NCI-H1092 treated with DMSO at 0.1 percent for 48 hours (cell line): ENCODE measurements around the gene SIRPB2.
"Not testable (repeated sequence)": the region's sequence is repeated elsewhere in the genome, so short reads cannot be mapped to it uniquely, and the experiment has no call there.

Source experiments
- DNase-seq: peaks from one replicate; lab custom pipeline; 2025; lab: John Stamatoyannopoulos, UW

SIRPB2 gene

DNA sequence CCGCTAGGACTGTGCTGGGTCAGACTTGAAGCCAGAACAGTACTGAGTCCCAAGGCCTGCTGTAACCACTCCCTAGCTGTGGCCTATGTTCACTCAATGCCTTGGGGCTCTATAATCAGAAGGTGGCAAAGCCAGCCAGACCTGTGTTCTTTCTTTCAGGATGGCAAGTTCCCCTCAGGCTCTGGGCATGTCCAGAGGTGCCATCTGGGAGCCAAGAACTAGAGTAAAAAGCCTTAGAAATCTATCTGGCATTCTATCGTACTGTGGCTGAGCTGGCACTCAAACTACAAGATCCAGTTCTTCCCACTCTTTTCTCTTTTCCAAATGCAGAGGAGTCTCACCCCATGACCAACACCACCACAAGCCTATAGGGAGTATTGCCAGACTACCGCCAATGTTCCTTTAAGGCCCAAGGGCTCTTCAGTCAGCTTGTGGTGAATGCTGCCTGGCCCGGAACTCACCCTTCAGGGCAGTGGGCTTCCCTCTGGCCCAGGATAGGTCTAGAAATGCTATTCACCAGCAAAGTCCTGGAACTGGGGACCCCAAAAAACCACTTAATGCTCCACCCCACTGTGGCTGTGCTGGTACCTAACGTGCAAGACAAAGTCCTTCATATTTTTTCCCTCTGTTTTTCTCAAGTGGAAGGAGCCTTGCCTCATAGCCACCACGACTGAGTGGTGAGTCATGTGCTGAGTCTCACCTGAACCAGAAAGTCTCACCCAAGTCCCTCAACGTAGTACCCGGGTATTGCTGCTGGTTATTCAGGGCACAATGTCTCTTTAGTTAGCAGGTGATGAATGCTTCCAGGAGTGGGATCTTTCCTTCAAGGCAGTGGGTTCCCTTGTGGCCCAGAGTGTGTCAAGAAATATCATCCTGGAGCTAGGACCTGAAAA lies 8.6 kb upstream of the SIRPB2 start:
- DNase-seq: no peak

- DNase-seq: not testable (repeated sequence)
Observed at GRCh38 chr20:1497371-1497770, 6.2 kb upstream of the SIRPB2 start.

DNA sequence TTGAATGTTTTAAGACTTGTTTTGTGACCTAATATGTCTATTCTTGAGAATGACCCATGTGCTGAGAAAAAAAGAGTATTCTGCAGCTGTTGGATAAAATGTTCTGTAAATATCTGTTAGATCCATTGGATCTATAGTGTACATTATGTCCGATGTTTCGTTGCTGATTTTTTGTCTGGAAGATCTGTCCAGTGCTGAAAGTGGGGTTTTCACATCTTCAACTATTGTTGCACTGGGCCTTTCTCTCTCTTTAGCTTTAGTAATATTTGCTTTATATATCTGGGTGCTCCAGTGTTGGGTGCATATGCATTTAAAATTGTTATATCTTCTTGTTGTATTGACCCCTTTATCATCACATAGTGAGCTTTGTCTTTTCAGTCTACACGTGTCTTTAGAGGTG lies 5.7 kb upstream of the SIRPB2 start:
- DNase-seq: no peak

GRCh38 chr20:1494436-1494835 lies 3.2 kb upstream of the SIRPB2 start:
- DNase-seq: no peak

DNA sequence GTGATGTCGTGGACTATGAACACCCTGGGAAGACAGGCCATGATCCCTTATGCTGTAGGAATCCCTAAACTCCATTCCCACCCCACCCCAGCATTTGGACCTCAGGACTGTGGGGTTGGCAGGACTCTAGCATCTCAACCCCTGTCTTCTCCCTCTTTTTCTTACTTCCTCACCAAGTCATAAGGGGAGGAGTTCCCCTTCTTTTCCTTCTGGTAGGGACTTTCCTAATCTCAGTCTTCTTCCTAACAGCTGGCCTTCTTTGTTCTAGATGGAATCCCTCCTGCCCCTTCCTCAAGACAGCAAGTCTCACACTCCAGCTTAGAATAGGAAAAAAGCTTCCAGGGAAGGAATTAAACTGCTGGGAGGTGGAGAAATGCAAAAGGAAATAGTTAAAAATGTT lies 2.3 kb upstream of the SIRPB2 start:
- no peak for DNase-seq

DNA sequence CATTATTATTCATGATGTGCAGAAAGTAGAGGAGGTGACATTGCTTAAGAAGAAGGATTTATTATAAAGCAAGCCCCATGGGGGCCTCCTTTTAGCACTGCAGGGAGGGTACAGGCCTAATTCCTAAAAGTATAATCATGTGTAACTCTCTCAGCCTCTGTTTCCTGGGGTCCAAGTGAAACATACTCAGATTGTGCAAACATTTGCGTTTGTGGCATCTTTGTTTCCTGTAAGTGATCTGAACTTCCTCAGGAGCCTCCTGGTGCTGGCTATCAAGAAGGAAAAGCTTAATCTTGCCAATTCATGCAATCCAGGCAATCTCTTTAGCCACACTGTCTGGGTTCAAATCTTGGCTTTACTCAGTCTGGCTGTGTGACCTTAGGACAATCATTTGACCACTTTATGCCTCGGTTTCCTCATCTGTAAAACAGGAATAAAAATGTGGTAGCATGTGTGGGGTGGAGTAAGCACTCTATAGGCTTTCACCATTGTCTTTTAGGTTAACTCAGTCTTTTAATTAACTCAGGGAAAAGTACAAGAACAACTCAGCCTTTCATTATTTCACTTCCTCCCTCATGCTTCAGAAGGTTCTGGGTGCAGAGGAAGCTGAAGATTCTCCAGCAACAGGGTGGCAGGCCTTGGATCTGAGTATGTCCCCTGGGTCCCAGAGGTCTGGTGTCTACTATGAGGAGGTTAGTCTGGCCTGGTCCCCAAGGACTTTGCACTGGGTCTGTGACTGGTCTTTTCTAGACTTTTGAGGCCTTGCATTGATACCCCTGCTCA lies 831 bp upstream of the SIRPB2 start:
- DNase-seq: no peak

DNA sequence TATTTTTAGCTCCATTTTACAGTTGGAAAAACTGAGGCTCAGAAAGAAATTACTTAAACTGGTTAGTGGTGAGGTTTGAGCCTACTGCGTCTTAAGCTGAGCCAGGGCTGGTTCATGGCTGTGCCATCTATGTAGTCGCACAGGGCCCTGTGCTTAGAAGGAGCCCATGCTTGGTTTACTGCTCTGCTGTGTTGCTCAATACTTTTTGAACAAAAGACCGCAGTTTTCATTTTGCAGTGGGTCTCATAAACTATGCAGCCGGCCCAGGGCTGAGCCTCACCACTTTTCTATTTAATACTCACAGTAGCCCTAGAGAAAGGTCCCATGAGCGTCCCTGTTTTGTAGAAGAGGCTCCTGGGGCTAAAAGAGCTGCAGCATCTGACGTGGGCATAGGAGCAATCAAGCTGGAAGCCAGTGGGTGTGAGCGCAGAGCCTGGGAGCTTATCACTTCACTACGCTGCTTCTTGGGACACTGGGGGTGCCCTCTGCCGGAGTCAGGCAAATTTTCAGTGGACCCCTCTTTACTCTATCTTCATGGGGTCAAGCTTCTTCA lies 501 bp downstream of the SIRPB2 start:
- DNase-seq: no peak

GRCh38 chr20:1489764-1490436 lies 1.3 kb downstream of the SIRPB2 start:
- DNase-seq: no peak

- DNase-seq: no peak
Observed at GRCh38 chr20:1489325-1489724, 1.9 kb downstream of the SIRPB2 start.

- DNase-seq: no peak
Observed at GRCh38 chr20:1486566-1486965, 4.7 kb downstream of the SIRPB2 start.

- DNase-seq: no peak
Observed at GRCh38 chr20:1484438-1485116, 6.6 kb downstream of the SIRPB2 start.

DNA sequence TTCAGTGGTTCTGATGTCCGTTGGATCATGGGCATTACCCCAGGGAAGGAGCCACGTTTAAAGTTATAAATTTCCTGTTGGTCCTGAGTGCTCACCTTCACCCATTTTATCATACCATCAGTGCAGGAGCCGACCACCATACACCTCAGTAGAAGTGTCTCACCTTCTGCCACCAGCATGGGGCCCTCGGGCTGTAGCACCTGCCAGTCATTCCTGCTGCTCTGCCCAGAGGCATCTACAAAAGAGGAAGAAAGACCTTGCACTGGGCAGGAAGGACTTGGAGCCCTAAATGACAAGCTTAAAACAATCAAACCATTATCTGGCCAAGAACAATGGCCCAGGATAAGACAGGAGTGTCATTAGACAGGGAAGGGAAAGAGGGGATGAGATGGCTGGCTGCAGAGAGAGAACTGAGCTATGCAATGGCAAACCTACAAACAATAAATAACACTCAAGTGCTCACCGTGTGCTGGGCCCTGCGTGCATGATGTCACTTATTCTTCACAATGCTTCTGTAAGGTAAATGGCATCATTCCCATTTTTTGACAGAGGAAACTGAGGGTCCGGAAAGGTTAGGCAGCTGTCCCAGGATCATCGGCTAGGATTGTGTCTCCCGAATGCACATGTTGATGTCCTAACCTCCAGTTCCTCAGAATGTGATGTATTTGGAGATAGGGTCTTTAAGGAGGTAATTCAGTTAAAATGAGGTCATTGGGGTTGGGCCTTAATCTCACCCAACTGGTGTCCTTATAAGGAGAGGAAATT lies 11.2 kb downstream of the SIRPB2 start:
- DNase-seq: no peak

DNA sequence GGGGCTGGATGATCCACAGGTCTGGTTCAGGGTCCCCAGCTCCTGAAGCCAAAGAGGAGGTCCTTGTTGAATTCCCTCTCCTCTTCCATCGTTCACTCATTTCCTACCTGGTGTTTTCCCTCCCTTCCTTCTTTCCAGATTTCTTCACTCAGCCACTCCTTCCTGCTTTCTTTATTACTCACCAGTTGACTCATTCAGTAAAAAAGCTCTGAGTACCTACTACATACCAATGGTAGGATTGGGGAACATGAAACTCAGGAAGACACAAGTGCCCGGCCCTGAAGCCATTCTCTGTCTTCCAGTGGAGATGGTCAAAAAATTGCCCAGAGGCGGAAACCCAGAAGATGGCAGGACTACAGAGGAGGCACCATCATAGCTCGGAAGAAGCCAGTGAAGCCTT lies 12.7 kb downstream of the SIRPB2 start:
- DNase-seq: no peak

GRCh38 chr20:1477896-1478490 lies 13.2 kb downstream of the SIRPB2 start:
- DNase-seq: no peak

GRCh38 chr20:1474817-1475603 lies 16.2 kb downstream of the SIRPB2 start:
- no peak for DNase-seq

DNA sequence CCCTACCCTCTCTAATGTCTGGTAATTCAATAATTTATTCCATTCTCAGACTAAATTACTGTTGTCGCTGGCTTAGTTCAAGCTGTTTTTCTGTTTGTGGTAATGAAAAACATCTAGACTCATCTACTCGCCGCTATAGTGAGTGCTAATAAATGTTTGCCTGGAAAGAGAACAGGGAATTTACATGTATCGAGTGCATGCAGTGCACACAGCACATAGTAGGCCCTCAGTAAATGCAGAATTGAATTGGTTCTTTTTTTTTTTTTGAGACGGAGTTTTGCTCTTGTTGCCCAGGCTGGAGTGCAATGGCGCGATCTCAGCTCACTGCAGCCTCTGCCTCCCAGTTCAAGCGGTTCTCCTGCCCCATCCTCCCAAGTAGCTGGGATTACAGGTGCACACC lies 16.9 kb downstream of the SIRPB2 start:
- no peak for DNase-seq

DNA sequence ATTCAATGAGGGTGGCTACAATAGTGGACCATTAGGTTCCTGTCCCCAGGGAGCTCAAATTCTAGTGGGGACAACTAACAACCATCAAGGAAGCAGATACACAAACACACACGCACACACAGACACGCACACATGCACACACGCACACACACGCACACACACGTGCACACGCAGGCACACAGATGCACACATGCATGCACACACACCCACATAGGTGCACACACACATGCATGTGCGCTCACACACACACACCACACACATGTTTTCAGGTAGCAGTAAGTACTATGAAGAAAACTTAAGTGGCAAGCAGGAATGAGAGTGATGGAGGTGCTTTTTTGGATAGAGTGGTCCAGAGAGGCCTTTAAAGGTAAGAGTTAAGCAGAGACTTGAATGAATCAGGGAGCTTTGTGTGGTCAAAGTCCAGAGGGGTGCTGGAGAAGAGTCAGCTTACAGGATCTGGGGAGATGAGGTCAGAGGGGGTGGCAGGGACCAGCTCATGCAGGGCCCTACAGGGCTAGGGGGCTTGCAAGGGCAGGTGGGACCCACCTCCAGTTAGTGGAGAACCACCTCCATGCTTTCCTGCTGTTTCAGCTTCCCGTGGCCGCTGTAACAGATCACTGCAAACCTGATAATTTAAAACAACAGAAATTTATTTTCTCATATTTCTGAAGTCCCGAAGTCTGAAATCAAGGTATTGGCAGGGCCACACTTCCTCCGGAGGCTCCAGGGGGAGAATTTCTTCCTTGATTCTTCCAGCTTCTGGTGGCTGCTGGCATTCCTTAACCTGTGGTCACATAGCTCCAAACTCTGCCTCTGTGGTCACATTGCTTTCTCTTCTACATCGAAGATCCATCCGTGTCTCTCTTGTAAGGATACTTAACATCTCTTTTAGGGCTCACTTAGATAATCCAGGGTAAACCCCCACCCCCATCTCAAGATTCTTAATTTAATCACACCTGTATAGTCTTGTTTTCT lies 17.7 kb downstream of the SIRPB2 start:
- no peak for DNase-seq

DNA sequence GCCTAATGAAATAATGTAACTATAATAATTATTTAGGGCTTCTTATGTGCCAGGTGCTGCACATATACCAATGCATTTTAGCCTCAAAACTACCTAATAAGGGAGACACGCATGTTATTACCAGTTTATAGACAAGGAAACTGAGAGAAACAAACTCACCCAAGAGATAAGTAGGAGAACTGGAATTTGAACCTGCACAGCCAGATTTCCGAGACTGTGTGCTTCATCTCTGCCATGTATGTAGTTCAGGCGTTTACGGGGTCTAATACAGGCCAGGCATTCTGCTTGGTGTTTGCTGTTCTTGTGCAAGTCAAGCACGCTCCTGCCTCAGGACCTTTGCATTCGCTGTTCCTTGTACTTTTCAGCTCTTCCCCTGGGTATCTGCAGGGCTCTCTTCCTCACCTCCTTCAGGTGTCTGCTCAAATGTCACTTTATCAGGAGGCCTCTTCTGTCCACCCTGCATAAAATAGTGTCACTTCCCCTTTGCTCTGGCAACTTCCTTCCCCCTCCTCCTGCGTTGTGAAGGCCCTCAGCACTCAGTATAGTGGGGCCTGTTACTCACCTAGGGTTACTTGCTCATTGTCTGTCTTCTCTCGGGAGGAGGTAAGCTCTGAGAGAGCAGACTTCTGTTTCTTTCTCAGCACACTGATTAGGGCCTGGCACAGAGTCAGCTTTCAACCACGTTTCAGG lies 18.5 kb downstream of the SIRPB2 start:
- DNase-seq: no peak
